ENCODE measurements around the gene IGSF9B.

Gene IGSF9B

GRCh38 chr11:133896642-133897330, 60.0 kb downstream of the IGSF9B start:
- no peak for DNase-seq

GRCh38 chr11:133896028-133896427, 60.7 kb downstream of the IGSF9B start:
- no peak for DNase-seq

GRCh38 chr11:133895551-133895950, 61.2 kb downstream of the IGSF9B start:
- no peak for DNase-seq

GRCh38 chr11:133895061-133895479, 61.7 kb downstream of the IGSF9B start:
- DNase-seq = no peak

GRCh38 chr11:133893381-133893780, 63.4 kb downstream of the IGSF9B start:
- DNase-seq = no peak

GRCh38 chr11:133892584-133893380, 64.0 kb downstream of the IGSF9B start:
- no peak for DNase-seq

- no peak for DNase-seq
Observed at GRCh38 chr11:133892126-133892525, 64.6 kb downstream of the IGSF9B start.

GRCh38 chr11:133889893-133890292, 66.9 kb downstream of the IGSF9B start:
- no peak for DNase-seq

GRCh38 chr11:133889188-133889587, 67.6 kb downstream of the IGSF9B start:
- no peak for DNase-seq

GRCh38 chr11:133887692-133888332, 69.0 kb downstream of the IGSF9B start:
- DNase-seq = no peak

- no peak for DNase-seq
Observed at GRCh38 chr11:133886029-133886428, 70.7 kb downstream of the IGSF9B start.

- DNase-seq = no peak
Observed at GRCh38 chr11:133872160-133872559, 84.6 kb downstream of the IGSF9B start.

GRCh38 chr11:133867456-133867855, 89.3 kb downstream of the IGSF9B start:
- DNase-seq = no peak

GRCh38 chr11:133865466-133865865, 91.3 kb downstream of the IGSF9B start:
- no peak for DNase-seq

- DNase-seq = no peak
Observed at GRCh38 chr11:133864756-133865155, 92.0 kb downstream of the IGSF9B start.

GRCh38 chr11:133860151-133860550, 96.6 kb downstream of the IGSF9B start:
- DNase-seq = no peak
